HG02759 (cell line): ENCODE measurements around the gene PAQR6.

Experiments
- ATAC-seq: cut with Tn5 transposase; IDR thresholded peaks from one replicate; pipeline ENCODE4 v1.9.1; 2021; ENCODE audit warnings: mild to moderate bottlenecking, moderate library complexity; ENCODE audit not compliant: unreplicated experiment

The PAQR6 gene

GRCh38 chr1:156266051-156266450 is 18.2 kb upstream of the PAQR6 start:
- ATAC-seq, result no peak

GRCh38 chr1:156263288-156263655 is 15.4 kb upstream of the PAQR6 start:
- no peak for ATAC-seq

GRCh38 chr1:156262461-156263287 is 14.8 kb upstream of the PAQR6 start:
- ATAC-seq, result no peak

- no peak for ATAC-seq
Measured at GRCh38 chr1:156260896-156261295, 13.0 kb upstream of the PAQR6 start.

GRCh38 chr1:156259805-156260204 is 11.9 kb upstream of the PAQR6 start:
- no peak for ATAC-seq

- no peak for ATAC-seq
Measured at GRCh38 chr1:156258859-156259258, 11.0 kb upstream of the PAQR6 start.

GRCh38 chr1:156257711-156258110 is 9.9 kb upstream of the PAQR6 start:
- ATAC-seq, result no peak

GRCh38 chr1:156253634-156254033 is 5.8 kb upstream of the PAQR6 start:
- ATAC-seq, result no peak

GRCh38 chr1:156251527-156251926 is 3.7 kb upstream of the PAQR6 start:
- ATAC-seq, result no peak

- no peak for ATAC-seq
Measured at GRCh38 chr1:156249593-156249992, 1.7 kb upstream of the PAQR6 start.

GRCh38 chr1:156248323-156248683 is 447 bp upstream of the PAQR6 start:
- no peak for ATAC-seq

- ATAC-seq, result no peak
Measured at GRCh38 chr1:156246781-156247459, 936 bp downstream of the PAQR6 start.

GRCh38 chr1:156246241-156246780 is 1.5 kb downstream of the PAQR6 start:
- ATAC-seq, result no peak

GRCh38 chr1:156245451-156246232 is 2.2 kb downstream of the PAQR6 start:
- ATAC-seq, result no peak

- no peak for ATAC-seq
Measured at GRCh38 chr1:156244712-156245111, 3.1 kb downstream of the PAQR6 start.

- no peak for ATAC-seq
Measured at GRCh38 chr1:156244126-156244525, 3.7 kb downstream of the PAQR6 start.

- ATAC-seq, result no peak
Measured at GRCh38 chr1:156242738-156243137, 5.1 kb downstream of the PAQR6 start.

- no peak for ATAC-seq
Measured at GRCh38 chr1:156241926-156242325, 5.9 kb downstream of the PAQR6 start, which contains the start of gene BGLAP. BGLAP (plus strand) TSS chr1:156242184; CDS start chr1:156242232, 48 bp downstream.

GRCh38 chr1:156241311-156241811 is 6.5 kb downstream of the PAQR6 start:
- no peak for ATAC-seq

GRCh38 chr1:156238248-156238647 is 9.6 kb downstream of the PAQR6 start:
- ATAC-seq, result no peak

- no peak for ATAC-seq
Measured at GRCh38 chr1:156236164-156236563, 11.7 kb downstream of the PAQR6 start.
